Activated naive CD4-positive, alpha-beta T cell treated with anti-CD3 and anti-CD28 coated beads, Interleukin-2, amount 10 ng/mL, durations not matched to agents 7 days and 5 days (primary cell): ENCODE measurements around the gene SDK1.
"Not testable (repeated sequence)": the region's sequence is repeated elsewhere in the genome, so short reads cannot be mapped to it uniquely, and the experiment has no call there.

Experiments used
- CTCF ChIA-PET: fragments of 350-600 bp; sonication (Branson Sonifier 250); formaldehyde crosslinking; loops from one replicate; lab custom pipeline; 2021; ENCODE audit warnings: antibody characterized with exemption; lab: Charles Lee
- DNase-seq: peaks from one replicate; pipeline ENCODE4 v3.0.0-alpha.2; 2020
- H3K27ac Mint-ChIP-seq: one replicate; pipeline ENCODE4 v1.8.0; 2021; ENCODE audit warnings: mild to moderate bottlenecking, moderate library complexity, mixed read lengths
- H3K27me3 Mint-ChIP-seq: one replicate; pipeline ENCODE4 v1.8.0; 2021; ENCODE audit warnings: mild to moderate bottlenecking, mixed read lengths
- H3K36me3 Mint-ChIP-seq: one replicate; pipeline ENCODE4 v1.8.0; 2021; ENCODE audit warnings: mixed read lengths
- H3K4me1 Mint-ChIP-seq: one replicate; pipeline ENCODE4 v1.8.0; 2021; ENCODE audit warnings: mixed read lengths
- H3K4me3 Mint-ChIP-seq: one replicate; pipeline ENCODE4 v1.8.0; 2021; ENCODE audit warnings: mild to moderate bottlenecking, moderate library complexity, mixed read lengths
- H3K9me3 Mint-ChIP-seq: one replicate; pipeline ENCODE4 v1.8.0; 2021; ENCODE audit warnings: mixed read lengths

The SDK1 gene

DNA sequence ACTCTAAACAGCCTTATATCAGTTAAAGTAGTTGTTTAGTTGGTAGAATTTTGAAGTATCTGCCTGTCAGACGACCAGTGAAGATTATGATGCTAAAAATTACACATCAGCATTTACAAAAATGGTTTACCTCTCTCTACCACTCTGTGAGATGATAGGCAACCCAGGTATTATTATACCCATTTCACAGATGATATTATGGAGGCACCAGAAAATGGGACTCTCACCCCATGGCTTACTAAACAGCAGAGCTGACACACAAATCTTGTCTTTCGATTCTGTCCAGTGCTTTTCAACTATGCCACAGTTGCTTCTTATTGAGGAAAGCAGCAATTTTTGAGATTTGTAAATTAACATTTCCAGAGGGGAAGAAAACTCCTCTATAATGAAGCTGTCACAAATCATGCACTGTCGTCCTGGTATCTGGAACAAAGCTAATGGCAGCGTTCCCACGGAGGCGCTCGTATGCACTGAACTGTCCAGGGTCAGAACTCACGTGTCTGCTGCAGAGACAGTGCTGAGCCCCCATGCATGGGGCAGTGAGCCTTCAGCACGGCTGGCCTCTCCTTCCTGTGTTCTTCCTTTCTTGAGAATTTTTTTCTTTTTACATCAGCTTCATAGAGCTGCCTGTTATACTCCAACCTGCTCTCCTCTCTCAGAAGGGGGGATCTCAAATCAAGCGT lies 381.1 kb downstream of the SDK1 start:
- Mint-ChIP-seq H3K9me3 (no peaks in the 10 kb centered on the region), H3K36me3 (no peaks in the 10 kb centered on the region), H3K4me1 (no peaks in the 10 kb centered on the region), H3K27ac (no peak overlapping the region), H3K27me3 (no peaks in the 10 kb centered on the region), H3K4me3 (no peak overlapping the region)
- no peak for DNase-seq
- CTCF ChIA-PET: no interaction called here

DNA sequence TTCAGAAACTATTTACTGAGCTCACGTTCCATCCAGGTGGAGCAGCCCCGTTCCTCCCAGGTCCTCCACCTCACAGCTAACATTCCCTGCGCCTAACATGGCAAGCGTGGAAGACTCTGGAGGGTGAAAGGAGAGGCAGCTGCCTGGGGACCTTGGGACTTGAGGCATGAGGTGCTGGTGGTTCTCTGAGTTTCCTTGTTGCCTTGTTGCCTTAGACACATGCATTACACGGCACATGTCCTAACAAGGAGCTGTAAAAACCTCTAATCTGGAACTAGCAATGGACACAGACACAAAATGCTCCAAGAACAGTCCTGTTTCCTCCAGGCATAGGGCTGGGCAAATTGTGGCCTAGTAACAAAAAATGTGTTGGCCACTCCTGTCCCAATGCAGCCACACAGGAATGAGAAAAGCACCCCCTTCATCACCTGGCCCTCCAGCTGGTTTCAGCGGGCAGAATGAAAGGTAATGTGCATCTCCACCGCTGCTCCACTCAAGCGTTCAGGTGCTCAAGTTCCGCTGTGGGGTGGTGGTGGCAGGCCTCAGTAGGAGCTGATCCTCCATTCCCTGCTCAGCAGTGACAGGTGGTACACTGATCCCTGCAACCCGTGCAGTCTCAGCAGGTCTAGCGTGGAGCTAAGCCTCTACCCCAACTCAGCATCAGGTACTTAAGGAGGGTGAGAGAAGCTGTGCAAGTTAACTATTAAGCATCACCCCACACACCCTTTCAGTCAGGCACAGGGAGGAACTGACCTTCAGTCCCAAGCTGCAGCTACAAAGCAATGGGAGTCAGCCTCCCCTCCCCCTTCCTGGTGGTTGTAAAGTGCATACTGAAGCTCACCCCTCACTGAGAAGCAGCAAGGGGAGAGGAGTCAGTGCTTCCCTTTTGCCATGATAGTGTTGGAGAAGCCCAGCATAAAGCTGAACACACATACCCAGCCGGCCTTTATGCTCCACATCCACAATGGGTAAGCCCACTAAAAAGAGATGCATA lies 382.8 kb downstream of the SDK1 start:
- H3K4me3 Mint-ChIP-seq: no peak overlapping the region
- CTCF ChIA-PET: interaction anchor here (1.2 kb wide), 1 partner anchor 11 kb away, joined by 3 read pairs; no protein-coding TSS in a partner anchor
- no peaks in the 10 kb centered on the region for H3K9me3 Mint-ChIP-seq
- no peaks in the 10 kb centered on the region for H3K36me3 Mint-ChIP-seq
- no peaks in the 10 kb centered on the region for H3K27me3 Mint-ChIP-seq
- no peak for DNase-seq
- no peaks in the 10 kb centered on the region for H3K4me1 Mint-ChIP-seq
- H3K27ac Mint-ChIP-seq: no peak overlapping the region

DNA sequence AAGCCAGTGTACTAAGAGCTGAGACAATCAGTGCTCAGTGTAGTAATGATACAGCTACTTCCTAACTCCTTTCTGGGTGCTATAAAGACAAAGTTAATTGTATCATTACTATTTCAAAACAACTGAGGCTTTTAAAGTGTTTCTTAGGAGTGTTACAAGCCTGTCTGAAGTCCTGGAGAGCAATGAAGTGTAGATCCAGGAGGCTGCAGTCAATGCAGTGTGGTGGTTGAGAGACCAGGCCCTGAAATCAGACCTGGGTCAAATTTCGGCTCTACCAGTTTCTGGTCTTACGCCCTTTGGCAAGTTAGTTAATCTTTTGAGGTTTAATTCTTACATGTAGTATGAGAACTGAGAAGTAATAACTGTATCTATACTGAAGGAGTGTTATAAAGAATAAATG lies 387.0 kb downstream of the SDK1 start:
- H3K9me3 Mint-ChIP-seq: no peaks in the 10 kb centered on the region
- no peak overlapping the region for H3K4me3 Mint-ChIP-seq
- no peaks in the 10 kb centered on the region for H3K27me3 Mint-ChIP-seq
- no peak overlapping the region for H3K27ac Mint-ChIP-seq
- no peaks in the 10 kb centered on the region for H3K36me3 Mint-ChIP-seq
- no peaks in the 10 kb centered on the region for H3K4me1 Mint-ChIP-seq
- DNase-seq: no peak
- CTCF ChIA-PET: no interaction called here

DNA sequence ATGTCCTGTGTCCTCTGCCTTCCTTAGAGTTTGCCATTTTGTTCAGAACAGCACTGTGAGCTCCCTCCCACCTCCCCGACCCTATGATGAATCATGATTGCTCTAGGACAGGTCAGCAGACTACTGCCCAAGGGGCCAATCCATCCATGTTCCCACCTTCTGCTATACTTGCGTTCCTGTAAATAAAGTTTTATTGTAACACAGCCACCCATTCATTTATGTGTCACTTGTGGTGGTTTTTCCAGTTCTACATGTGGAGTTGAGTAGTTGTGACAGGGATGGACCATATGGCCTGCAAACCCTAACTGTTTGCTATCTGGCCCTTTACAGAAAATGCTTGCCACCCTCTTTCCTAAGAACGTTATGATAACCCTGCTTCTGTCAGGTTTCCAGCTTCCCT lies 387.8 kb downstream of the SDK1 start:
- CTCF ChIA-PET: no interaction called here
- no peaks in the 10 kb centered on the region for H3K27me3 Mint-ChIP-seq
- no peaks in the 10 kb centered on the region for H3K36me3 Mint-ChIP-seq
- H3K9me3 Mint-ChIP-seq: no peaks in the 10 kb centered on the region
- no peak overlapping the region for H3K4me3 Mint-ChIP-seq
- no peaks in the 10 kb centered on the region for H3K4me1 Mint-ChIP-seq
- no peak for DNase-seq
- H3K27ac Mint-ChIP-seq: no peak overlapping the region

DNA sequence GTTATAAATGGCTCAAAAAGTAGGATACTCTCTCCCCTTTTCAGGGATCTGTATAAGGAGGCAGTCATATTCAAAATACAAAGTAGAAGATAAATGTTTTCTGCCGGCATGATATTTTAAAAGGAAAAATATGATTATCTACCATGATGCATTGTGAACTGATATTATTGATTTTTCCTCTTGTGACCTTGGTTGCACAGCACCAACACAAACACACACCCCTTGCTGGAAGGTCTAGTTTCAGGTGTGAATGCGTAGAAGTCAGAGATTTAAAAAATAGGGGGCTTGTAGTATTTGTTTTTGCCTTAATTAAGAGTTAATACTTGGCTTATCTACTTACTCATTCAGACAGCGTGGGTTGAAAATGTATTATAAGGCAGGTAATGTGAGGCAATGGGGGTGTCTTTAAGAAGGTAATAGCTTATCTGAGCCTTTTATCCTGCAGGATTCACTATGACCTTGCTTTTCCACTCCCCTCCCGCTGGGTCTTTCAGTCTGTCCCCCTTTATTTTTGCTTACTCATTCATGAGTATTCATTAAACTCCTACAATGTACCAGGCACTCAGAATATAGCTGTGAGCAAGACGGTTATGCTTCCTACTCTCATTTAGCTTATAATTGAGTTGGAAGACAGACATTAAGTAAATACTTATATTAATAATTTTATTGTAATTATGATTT lies 390.6 kb downstream of the SDK1 start:
- Mint-ChIP-seq H3K4me1 (no peaks in the 10 kb centered on the region), H3K4me3 (no peak overlapping the region), H3K27me3 (no peaks in the 10 kb centered on the region), H3K9me3 (no peaks in the 10 kb centered on the region), H3K27ac (no peak overlapping the region), H3K36me3 (no peaks in the 10 kb centered on the region)
- CTCF ChIA-PET: no interaction called here
- DNase-seq: no peak

DNA sequence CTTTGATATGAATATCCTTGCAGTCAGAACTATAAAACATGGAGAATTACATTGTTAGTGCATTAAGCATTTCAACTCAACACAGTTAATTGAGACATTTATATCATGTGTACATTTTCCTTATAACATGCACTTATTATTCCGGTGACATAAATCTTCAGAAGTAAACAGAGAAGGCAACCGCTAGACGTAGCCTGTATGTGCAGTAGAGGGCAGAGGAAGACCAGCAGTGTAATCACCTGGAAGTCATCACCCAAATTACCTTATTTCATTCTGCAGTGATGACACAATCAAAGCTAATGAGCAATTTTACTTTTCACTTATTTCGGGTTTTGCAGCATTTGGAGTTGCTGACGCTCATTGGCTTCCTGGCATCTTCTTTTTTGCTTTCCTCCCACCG lies 394.6 kb downstream of the SDK1 start:
- DNase-seq: no peak
- CTCF ChIA-PET: no interaction called here

DNA sequence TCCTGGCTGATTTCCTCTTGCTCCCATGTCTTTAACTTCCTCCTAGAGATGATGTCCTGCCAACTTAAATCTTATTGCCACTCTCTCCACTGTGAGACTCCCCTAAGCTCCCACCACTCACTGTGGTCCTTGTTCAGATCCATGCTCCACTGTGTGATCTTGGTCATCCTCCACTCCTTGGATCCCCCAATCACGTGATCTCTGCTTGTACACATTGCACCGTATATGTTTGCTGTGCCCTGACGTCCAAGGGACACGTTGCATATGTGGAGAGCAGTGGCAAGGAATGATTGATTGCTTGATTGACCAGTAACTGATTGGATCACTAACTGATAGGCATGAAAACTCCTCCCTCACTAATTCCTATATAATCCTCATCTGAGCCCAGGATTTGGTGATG lies 395.1 kb downstream of the SDK1 start:
- Mint-ChIP-seq H3K4me1 (peaks cover 10% of the 10 kb centered on the region), H3K36me3 (no peaks in the 10 kb centered on the region), H3K4me3 (no peak overlapping the region), H3K27ac (no peak overlapping the region), H3K9me3 (no peaks in the 10 kb centered on the region), H3K27me3 (no peaks in the 10 kb centered on the region)
- no peak for DNase-seq
- CTCF ChIA-PET: no interaction called here

More for the DNA sequence above, 394.6 kb downstream of the SDK1 start:
- no peak overlapping the region for H3K4me3 Mint-ChIP-seq
- no peak overlapping the region for H3K27ac Mint-ChIP-seq
- no peaks in the 10 kb centered on the region for H3K27me3 Mint-ChIP-seq
- H3K9me3 Mint-ChIP-seq: no peaks in the 10 kb centered on the region
- peaks cover 10% of the 10 kb centered on the region for H3K4me1 Mint-ChIP-seq
- H3K36me3 Mint-ChIP-seq: no peaks in the 10 kb centered on the region

DNA sequence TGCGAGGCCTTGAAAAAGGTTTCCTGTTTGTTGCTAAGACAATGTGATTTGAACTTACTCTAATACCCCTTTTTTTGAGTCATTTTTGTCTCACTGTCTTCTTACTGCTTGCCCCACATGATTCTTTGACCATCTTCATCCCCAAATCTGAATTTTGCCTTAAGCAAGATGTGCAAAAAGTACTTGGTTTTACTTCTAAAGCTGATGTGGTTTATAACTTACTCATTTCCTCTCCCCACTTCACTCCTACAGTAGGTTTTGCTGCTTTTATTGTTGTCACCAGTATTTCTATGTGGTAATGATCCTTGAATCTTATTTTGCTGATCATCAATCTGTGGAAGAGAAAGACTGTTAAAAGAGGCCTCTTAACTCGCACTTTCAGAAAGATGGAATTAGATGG lies 396.4 kb downstream of the SDK1 start:
- CTCF ChIA-PET: no interaction called here
- Mint-ChIP-seq H3K4me3 (no peak overlapping the region), H3K36me3 (no peaks in the 10 kb centered on the region), H3K27me3 (no peaks in the 10 kb centered on the region), H3K4me1 (peaks cover 10% of the 10 kb centered on the region), H3K27ac (no peak overlapping the region), H3K9me3 (no peaks in the 10 kb centered on the region)
- DNase-seq: no peak

DNA sequence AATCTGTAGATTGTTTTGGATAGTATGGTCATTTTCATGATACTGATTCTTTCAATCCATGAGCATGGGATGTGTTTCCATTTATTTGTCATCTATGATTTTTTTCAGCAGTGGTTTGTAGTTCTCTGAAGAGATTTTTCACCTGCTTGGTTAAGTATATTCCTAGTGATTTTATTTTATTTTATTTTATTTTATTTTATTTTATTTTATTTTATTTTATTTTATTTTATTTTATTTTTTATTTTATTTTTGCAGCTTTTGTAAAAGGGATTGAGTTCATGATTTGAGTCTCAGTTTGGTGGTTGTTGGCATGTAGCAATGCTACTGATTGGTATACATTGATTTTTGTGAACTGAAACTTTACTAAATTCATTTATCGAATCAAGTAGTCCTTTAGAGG lies 404.2 kb downstream of the SDK1 start:
- no peak overlapping the region for H3K27ac Mint-ChIP-seq
- H3K4me3 Mint-ChIP-seq: no peak overlapping the region
- no peaks in the 10 kb centered on the region for H3K36me3 Mint-ChIP-seq

DNA sequence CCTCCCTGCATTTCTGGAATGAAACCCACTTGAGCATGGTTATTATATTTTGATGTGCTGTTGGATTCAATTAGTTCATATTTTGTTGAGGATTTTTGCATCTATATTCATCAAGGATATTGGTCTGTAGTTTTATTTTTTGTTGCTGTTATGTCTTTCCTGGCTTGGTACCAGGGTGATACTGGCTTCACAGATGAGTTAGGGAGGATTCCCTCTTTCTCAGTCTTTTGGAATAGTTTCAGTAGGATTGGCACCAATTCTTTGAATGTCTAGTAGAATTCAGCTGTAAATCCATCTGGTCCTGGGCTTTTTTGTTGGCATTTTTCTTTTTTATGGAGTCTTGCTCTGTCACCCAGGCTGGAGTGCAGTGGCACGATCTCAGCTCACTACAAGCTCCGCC lies 405.0 kb downstream of the SDK1 start:
- H3K4me1 Mint-ChIP-seq, DNase-seq, H3K9me3 Mint-ChIP-seq, CTCF ChIA-PET, H3K27ac Mint-ChIP-seq, H3K27me3 Mint-ChIP-seq, H3K36me3 Mint-ChIP-seq, H3K4me3 Mint-ChIP-seq: not testable (repeated sequence)

More for the DNA sequence above, 404.2 kb downstream of the SDK1 start:
- no peaks in the 10 kb centered on the region for H3K27me3 Mint-ChIP-seq
- CTCF ChIA-PET: no interaction called here
- DNase-seq: no peak
- H3K4me1 Mint-ChIP-seq: no peaks in the 10 kb centered on the region
- peaks cover 1% of the 10 kb centered on the region for H3K9me3 Mint-ChIP-seq

DNA sequence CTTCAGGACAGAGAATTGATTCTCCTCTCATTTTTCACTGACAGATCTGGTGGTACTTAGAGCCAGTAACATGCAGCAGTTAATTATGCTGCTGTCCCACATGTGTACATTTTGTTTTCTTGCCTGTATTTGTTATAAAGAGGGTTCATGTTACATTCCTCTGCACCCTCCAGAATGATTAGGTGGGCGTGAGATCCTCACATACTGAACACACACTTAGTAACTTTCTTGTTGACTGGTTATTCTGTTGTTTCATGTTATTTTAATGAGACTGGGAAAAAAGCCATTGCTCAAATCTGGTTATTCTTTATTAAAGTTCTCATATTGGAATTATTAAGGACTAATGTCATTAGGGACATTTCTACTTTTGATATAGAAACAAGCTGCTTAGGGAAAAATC lies 409.1 kb downstream of the SDK1 start:
- CTCF ChIA-PET: no interaction called here
- Mint-ChIP-seq H3K4me3 (no peak overlapping the region), H3K4me1 (no peaks in the 10 kb centered on the region), H3K36me3 (no peaks in the 10 kb centered on the region), H3K9me3 (peaks cover 1% of the 10 kb centered on the region), H3K27me3 (no peaks in the 10 kb centered on the region), H3K27ac (no peak overlapping the region)
- DNase-seq: no peak

DNA sequence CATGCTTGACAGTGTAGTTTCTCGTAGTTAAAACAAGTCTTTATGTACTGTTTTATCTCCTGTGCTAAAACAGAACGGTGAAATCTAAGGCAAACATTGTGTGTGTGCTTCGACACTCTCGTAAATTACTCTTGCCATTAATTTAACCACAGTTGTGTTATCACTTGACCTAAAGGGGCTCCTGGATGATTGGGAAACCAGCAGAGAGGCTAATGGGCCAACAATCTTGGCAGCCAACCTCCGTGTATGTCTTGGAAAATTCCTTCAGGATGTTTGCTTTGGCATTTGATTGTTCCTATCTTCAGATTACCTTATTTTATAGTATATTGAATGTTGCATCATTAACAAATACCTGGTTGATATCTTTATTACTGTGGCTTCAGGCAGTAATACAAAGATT lies 409.5 kb downstream of the SDK1 start:
- H3K27me3 Mint-ChIP-seq: no peaks in the 10 kb centered on the region
- CTCF ChIA-PET: no interaction called here
- H3K4me3 Mint-ChIP-seq: no peak overlapping the region
- no peaks in the 10 kb centered on the region for H3K4me1 Mint-ChIP-seq
- no peak overlapping the region for H3K27ac Mint-ChIP-seq
- peaks cover 1% of the 10 kb centered on the region for H3K9me3 Mint-ChIP-seq
- no peak for DNase-seq
- no peaks in the 10 kb centered on the region for H3K36me3 Mint-ChIP-seq

DNA sequence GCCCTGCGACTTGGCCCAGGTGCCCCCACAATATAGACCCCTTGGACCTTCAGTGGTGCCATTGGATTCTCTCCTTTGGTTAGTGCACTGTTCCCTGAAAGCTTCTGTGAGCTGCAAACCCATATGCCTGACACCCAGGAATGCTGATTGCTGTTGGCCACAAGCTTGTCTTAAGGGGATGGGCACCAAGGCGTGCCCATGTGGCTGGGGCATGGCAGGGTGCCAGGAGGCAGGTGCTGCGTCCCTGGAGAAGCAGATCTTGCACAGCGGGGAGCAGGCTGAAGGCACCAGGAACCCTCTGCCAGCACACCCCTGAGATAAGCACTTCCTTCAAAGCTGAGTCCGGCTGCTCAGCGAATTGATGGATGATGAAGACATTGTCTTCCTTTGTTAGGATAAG lies 411.8 kb downstream of the SDK1 start:
- DNase-seq: no peak
- CTCF ChIA-PET: no interaction called here
- Mint-ChIP-seq H3K9me3 (no peaks in the 10 kb centered on the region), H3K27me3 (no peaks in the 10 kb centered on the region), H3K4me3 (no peak overlapping the region), H3K4me1 (no peaks in the 10 kb centered on the region), H3K36me3 (no peaks in the 10 kb centered on the region), H3K27ac (no peak overlapping the region)

DNA sequence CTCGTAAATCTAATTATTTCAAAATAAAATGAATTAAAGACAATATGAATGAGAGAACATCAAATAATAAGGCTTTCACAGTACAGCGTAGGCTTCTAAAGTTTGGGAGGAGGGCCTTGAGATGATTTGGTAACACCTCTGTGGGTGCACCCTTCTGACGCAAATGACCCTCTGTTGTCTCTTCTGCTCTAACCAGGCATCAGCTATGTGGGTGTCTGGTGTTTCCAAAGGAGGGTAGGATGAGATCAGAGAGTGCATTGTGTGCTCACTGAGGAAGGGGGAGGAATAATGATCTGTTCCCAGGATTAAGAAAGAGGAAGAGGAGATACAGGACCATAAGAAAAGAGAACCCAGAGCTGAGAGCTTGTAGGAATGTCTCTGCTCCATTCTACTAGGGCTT lies 420.4 kb downstream of the SDK1 start:
- CTCF ChIA-PET: no interaction called here
- Mint-ChIP-seq H3K4me1 (no peaks in the 10 kb centered on the region), H3K4me3 (no peak overlapping the region), H3K27me3 (no peaks in the 10 kb centered on the region), H3K27ac (no peak overlapping the region), H3K9me3 (no peaks in the 10 kb centered on the region), H3K36me3 (no peaks in the 10 kb centered on the region)
- no peak for DNase-seq
